ENCODE data around the gene HOXD1.

HOXD1 gene

GRCh38 chr2:176155356-176156044, 33.0 kb upstream of the HOXD1 start:
- Histone ChIP-seq H3K4me3 (no peak overlapping the region), H3K27ac (no peak overlapping the region)
- TF ChIP-seq CTCF (IDR thresholded peaks at IDR 0.05), result no peak
- no peak for DNase-seq (ENCODE audit: low spot score)

- TF ChIP-seq CTCF (IDR thresholded peaks at IDR 0.05), result no peak
- no peak overlapping the region for H3K4me3 ChIP-seq
- no peak overlapping the region for H3K27ac ChIP-seq
- DNase-seq (ENCODE audit: low spot score), result no peak
Observed at GRCh38 chr2:176156301-176156806, 32.1 kb upstream of the HOXD1 start.

GRCh38 chr2:176156807-176157498, 31.5 kb upstream of the HOXD1 start, which contains the start of gene HOXD3:
HOXD3 (plus strand) TSS chr2:176157307; CDS start chr2:176169115, 11,808 bp downstream.
- TF ChIP-seq CTCF (IDR thresholded peaks at IDR 0.05), result no peak
- Histone ChIP-seq H3K27ac (no peak within 1 kb of the TSS), H3K4me3 (peak within 1 kb of the TSS; percentile 13)
- no peak for DNase-seq (ENCODE audit: low spot score)

GRCh38 chr2:176157499-176158185, 30.8 kb upstream of the HOXD1 start:
- Histone ChIP-seq H3K27ac (no peak overlapping the region), H3K4me3 (peak overlapping the region; percentile 13)
- no peak for TF ChIP-seq CTCF (IDR thresholded peaks at IDR 0.05)
- no peak for DNase-seq (ENCODE audit: low spot score)

GRCh38 chr2:176158186-176158591, 30.3 kb upstream of the HOXD1 start:
- Histone ChIP-seq H3K4me3 (no peak overlapping the region), H3K27ac (no peak overlapping the region)
- TF ChIP-seq CTCF (IDR thresholded peaks at IDR 0.05), result no peak
- no peak for DNase-seq (ENCODE audit: low spot score)

- Histone ChIP-seq H3K4me3 (peak overlapping the region; percentile 54), H3K27ac (no peak overlapping the region)
- no peak for DNase-seq (ENCODE audit: low spot score)
- TF ChIP-seq CTCF (IDR thresholded peaks at IDR 0.05), result no peak
Observed at GRCh38 chr2:176158855-176159662, 29.4 kb upstream of the HOXD1 start.

Measured in coronary artery (tissue), 2 donors.